ENCODE results near the gene SELENOH.

Gene SELENOH

DNA sequence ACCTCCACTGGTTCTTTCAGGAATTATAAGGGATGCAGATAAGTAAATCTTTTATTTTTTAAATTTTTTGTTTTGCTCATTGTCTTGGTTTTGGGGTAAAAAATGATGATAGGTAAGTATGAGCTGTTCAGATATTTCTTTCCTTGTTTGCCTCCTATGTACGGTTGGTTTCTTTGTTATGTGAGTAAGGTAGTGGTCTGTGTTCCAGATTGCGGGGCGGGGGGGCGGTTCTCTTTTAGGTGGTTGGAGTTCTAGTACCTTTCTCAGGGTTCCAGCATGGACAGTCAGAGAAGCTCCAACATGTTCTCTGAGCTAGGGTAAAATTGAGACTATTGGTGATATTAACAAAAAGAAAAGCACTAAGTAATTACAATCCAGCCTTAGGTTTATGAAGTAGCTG is 22.7 kb downstream of the SELENOH start:
- TF ChIP-seq CTCF (conservative IDR thresholded peaks at IDR 0.05): no peak
- TF ChIP-seq ZFX (IDR thresholded peaks at IDR 0.05): no peak
- no peak overlapping the region for H3K27ac ChIP-seq

DNA sequence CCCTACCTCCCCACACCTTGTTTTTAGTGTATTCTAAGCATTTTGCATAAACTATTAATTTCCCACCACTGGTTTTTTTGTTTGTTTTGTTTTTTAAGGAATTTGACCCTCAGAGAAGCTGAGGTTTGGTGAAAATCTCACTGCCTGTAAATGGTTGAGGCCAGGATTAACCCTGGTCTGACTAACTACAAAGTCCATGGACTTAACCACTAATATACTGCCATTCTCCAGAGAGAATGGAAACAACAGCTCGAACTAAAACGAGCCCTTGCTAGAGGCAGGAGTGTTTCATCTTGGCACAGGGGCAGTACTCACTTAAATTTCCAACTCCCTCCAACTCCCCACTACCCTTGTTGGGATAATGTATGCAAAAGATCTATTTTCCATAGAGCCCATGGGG is 23.3 kb downstream of the SELENOH start:
- TF ChIP-seq CTCF (conservative IDR thresholded peaks at IDR 0.05) (no peak), ZFX (IDR thresholded peaks at IDR 0.05) (no peak)
- no peak overlapping the region for H3K27ac ChIP-seq

DNA sequence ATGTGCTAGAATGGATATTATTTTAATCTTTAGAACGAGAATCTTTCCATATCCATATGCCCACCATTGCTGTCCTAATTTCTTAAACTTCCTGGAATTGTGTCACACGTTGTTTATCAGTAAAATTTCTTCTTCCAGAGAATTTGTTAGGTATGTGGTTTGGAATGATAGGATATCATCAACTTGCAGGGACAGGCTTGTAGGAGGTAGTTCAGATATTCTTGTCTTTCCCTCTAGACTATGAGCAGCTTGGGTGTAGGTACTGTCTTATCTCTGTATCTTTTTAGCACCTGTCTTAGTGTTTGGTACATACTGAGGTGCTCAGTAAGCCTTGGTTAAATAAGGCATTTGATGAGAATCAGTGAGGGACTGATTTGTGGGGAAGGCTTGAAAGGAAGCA is 23.7 kb downstream of the SELENOH start:
- H3K27ac ChIP-seq: no peak overlapping the region
- TF ChIP-seq CTCF (conservative IDR thresholded peaks at IDR 0.05) (no peak), ZFX (IDR thresholded peaks at IDR 0.05) (no peak)

DNA sequence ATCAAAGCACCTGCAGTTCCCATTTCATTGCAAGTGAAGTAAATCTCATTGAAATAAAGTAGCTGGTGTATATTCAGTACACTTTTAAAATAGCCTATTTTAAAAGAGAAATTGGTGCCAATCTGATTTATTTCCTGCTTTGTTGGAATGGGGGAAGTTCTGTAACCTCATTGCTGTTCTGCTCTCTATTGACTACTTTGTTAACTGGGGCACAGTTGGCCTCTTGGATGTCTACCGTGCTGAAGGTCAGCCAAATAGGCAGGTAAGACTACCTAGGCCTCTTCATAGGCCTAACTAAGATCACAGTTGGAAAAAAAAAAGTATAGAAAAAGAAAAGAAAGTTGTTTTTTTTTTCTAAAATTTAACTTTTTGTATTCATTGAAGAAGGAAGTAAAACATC is 29.5 kb downstream of the SELENOH start:
- no peak for TF ChIP-seq ZFX (IDR thresholded peaks at IDR 0.05)
- TF ChIP-seq CTCF (conservative IDR thresholded peaks at IDR 0.05): no peak
- H3K27ac ChIP-seq: no peak overlapping the region

DNA sequence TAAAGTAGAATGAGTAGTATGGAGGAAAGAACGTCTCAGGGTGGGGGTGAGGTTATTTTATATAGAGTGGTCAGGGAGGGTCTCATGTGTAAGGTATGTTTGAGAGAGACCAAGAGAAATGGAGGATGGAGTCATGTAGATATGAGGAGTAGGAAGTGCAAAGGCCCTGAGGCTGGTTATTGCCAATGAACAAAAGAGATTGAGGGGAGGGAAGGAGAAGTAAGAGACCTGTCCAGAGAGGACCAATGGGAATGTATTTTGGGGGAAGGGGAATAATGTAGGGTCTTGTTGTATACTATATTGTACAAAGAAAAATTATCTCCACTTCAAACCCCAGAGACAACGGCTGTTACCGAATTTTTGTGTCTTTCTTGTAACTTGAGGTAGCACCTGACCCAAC is 30.1 kb downstream of the SELENOH start:
- no peak for TF ChIP-seq CTCF (conservative IDR thresholded peaks at IDR 0.05)
- TF ChIP-seq ZFX (IDR thresholded peaks at IDR 0.05): no peak

DNA sequence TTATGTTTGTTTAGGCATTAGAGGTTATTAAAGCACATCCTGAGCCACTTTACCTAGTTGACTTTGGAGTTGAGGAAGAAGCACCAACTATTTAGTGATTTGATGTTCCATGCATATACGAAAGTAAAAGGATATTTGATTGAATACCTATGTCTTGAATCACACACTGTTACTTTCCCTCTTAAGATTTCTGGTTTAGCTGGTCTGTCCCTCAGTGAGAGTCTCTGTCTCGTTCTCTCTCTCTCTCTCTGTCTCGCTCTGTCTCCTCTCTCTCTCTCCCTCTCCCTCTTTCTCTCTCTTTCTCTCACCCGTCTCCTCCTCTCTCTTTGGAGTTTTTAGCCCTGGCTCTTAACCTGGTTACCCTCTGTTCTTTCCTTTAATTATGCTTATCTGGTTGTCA is 31.3 kb downstream of the SELENOH start:
- H3K27ac ChIP-seq: no peak overlapping the region

More for the DNA sequence above, 30.1 kb downstream of the SELENOH start:
- H3K27ac ChIP-seq: no peak overlapping the region

GRCh38 chr11:57773026-57773598 is 31.8 kb downstream of the SELENOH start:
- no peak overlapping the region for H3K27ac ChIP-seq
- TF ChIP-seq ZFX (IDR thresholded peaks at IDR 0.05) (no peak), CTCF (conservative IDR thresholded peaks at IDR 0.05) (no peak)

More for the DNA sequence above, 31.3 kb downstream of the SELENOH start:
- TF ChIP-seq CTCF (conservative IDR thresholded peaks at IDR 0.05) (no peak), ZFX (IDR thresholded peaks at IDR 0.05) (no peak)

Measured in C4-2B (cell line).